HL-60 (cell line): ENCODE measurements around the gene FAM89A.
"Not testable (repeated sequence)": the region's sequence is repeated elsewhere in the genome, so short reads cannot be mapped to it uniquely, and the experiment has no call there.

ENCODE experiments used
- DNase-seq, 2 experiments: peaks; one replicate each; pipeline ENCODE4 v3.0.0-alpha.2; 2010 to 2020; ENCODE audit warnings: low read depth in 1 of 2, low spot score in 1 of 2
- H3K27ac ChIP-seq: fragments of 250-450 bp; sonication (Bioruptor Pico); replicated peaks from 2 replicates; pipeline ENCODE4 v1.5.1; 2020; ENCODE audit warnings: mild to moderate bottlenecking, moderate library complexity
- H3K27me3 ChIP-seq: fragments of 250-450 bp; sonication (Bioruptor Pico); 2 replicates; pipeline ENCODE4 v1.5.1; 2021; ENCODE audit warnings: mild to moderate bottlenecking, moderate library complexity; ENCODE audit not compliant: insufficient read depth, poor library complexity, severe bottlenecking
- H3K4me3 ChIP-seq: replicated peaks from 2 replicates; pipeline ENCODE4 v1.5.1; 2011; ENCODE audit warnings: mild to moderate bottlenecking, control low read depth, low read length; ENCODE audit not compliant: insufficient read depth
- GABPA ChIP-seq: IDR thresholded peaks from 2 replicates; pipeline ENCODE4 v1.6.1; 2012; ENCODE audit warnings: low read depth
- POLR2AphosphoS5 ChIP-seq: IDR thresholded peaks from 2 replicates; pipeline ENCODE4 v1.6.1; 2012; ENCODE audit warnings: low read depth
- SPI1 ChIP-seq: IDR thresholded peaks from 2 replicates; pipeline ENCODE4 v1.6.1; 2012; ENCODE audit warnings: low read depth, mild to moderate bottlenecking, borderline replicate concordance
- TF ChIP-seq, protein P1 (sequence below): IDR thresholded peaks from 2 replicates; pipeline ENCODE4 v1.6.1; 2012; ENCODE audit warnings: low read depth; ENCODE audit not compliant: insufficient replicate concordance
- TF ChIP-seq, protein P2 (sequence below): IDR thresholded peaks from one replicate; pipeline ENCODE4 v1.5.1; 2011; ENCODE audit warnings: low read length, control low read depth, inconsistent platforms; ENCODE audit not compliant: insufficient read depth

The FAM89A gene

DNA sequence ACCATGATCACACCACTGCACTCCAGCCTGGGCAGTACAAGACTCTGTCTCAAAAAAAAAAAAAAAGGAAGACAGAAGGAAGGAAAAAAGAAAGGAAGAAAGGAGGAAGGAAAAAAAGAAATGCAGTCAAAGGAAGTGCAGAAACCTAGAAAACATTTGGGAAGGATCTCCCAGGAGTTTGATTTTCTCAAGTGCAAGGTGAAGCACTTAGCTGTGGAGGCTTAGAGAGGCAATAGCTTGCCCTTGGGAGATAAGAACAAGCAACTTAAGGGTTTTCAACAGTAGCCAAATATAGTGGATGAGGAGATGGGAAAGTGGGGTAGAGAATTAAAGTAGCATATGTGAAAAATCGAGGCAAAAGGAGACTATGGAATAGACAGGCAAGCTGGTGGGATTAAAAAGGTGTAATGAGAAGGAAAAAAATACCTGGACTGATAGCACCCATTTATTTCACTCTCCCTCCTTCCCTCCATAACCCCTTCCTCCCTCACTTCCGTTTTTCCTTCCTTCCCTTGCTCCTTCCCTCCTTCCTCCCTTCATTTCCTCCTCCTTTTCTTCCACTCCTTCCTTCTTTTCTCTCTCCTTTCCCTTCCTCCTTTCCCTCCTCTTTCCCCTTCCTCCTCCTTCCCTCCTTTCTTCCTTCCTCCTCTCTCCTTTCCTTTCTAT is 6.8 kb upstream of the FAM89A start:
- no peak overlapping the region for H3K27ac ChIP-seq
- DNase-seq: no peak
- TF ChIP-seq SPI1 (no peak), POLR2AphosphoS5 (no peak), GABPA (no peak)
- TF ChIP-seq, protein P1, sequence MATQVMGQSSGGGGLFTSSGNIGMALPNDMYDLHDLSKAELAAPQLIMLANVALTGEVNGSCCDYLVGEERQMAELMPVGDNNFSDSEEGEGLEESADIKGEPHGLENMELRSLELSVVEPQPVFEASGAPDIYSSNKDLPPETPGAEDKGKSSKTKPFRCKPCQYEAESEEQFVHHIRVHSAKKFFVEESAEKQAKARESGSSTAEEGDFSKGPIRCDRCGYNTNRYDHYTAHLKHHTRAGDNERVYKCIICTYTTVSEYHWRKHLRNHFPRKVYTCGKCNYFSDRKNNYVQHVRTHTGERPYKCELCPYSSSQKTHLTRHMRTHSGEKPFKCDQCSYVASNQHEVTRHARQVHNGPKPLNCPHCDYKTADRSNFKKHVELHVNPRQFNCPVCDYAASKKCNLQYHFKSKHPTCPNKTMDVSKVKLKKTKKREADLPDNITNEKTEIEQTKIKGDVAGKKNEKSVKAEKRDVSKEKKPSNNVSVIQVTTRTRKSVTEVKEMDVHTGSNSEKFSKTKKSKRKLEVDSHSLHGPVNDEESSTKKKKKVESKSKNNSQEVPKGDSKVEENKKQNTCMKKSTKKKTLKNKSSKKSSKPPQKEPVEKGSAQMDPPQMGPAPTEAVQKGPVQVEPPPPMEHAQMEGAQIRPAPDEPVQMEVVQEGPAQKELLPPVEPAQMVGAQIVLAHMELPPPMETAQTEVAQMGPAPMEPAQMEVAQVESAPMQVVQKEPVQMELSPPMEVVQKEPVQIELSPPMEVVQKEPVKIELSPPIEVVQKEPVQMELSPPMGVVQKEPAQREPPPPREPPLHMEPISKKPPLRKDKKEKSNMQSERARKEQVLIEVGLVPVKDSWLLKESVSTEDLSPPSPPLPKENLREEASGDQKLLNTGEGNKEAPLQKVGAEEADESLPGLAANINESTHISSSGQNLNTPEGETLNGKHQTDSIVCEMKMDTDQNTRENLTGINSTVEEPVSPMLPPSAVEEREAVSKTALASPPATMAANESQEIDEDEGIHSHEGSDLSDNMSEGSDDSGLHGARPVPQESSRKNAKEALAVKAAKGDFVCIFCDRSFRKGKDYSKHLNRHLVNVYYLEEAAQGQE: no peak
- TF ChIP-seq, protein P2, sequence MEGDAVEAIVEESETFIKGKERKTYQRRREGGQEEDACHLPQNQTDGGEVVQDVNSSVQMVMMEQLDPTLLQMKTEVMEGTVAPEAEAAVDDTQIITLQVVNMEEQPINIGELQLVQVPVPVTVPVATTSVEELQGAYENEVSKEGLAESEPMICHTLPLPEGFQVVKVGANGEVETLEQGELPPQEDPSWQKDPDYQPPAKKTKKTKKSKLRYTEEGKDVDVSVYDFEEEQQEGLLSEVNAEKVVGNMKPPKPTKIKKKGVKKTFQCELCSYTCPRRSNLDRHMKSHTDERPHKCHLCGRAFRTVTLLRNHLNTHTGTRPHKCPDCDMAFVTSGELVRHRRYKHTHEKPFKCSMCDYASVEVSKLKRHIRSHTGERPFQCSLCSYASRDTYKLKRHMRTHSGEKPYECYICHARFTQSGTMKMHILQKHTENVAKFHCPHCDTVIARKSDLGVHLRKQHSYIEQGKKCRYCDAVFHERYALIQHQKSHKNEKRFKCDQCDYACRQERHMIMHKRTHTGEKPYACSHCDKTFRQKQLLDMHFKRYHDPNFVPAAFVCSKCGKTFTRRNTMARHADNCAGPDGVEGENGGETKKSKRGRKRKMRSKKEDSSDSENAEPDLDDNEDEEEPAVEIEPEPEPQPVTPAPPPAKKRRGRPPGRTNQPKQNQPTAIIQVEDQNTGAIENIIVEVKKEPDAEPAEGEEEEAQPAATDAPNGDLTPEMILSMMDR: no peak

DNA sequence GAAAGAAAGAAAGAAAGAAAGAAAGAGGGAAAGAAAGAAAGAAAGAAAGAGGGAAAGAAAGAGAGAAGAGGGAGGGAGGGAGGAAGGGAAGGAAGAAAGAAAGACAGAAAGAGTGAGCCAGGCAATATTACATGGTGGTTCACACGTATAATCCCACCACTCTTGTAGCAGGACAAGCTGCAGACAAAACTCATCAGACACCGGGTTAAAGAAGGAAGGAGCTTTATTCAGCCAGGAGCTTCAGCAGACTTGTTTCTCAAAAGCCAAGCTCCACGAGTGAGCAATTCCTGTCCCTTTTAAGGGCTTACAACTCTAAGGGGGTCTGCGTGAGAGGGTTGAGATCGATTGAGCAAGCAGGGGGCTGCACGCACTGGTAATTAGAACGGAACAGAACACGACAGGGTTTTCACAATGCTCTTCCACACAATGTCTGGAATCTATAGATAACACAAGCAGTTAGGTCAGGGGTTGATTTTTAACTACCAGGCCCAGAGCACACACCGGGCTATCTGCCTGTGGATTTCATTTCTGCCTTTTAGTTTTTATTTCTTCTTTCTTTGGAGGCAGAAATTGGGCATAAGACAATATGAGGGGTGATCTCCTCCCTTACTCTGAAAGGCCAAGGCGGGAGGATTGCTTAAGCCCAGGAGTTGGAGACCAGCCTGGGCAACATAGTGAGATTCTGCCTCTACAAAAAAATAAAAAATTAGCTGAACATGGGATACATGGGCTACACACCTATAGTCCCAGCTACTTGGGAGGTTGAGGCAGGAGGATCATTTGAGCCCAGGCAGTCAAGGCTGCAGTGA is 6.1 kb upstream of the FAM89A start:
- DNase-seq, H3K27me3 ChIP-seq, H3K27ac ChIP-seq, H3K4me3 ChIP-seq: not testable (repeated sequence)

More for the DNA sequence above, 6.8 kb upstream of the FAM89A start:
- Histone ChIP-seq H3K4me3 (no peak overlapping the region), H3K27me3 (peaks cover 3% of the 10 kb centered on the region)

DNA sequence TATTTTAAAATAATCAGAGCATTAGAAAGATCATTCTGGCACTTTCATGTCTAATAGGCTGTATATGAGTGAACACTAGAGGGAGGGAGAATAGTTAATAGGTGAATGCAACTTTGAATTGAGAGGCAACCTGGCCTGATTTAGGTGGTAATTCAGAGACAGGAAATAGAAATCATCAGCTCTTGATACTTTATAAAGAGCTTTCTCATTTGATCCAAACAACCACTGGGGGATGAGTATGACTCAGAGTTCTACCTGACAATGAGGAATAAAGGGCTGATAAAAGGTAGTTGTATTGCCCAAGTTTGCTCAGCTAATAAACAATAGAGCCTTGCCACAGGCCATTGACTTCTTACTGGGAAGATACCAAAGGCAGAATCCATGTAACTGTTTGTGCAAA is 5.2 kb upstream of the FAM89A start:
- DNase-seq: no peak
- Histone ChIP-seq H3K27me3 (peaks cover 5% of the 10 kb centered on the region), H3K4me3 (no peak overlapping the region), H3K27ac (no peak overlapping the region)
- TF ChIP-seq, protein P1: no peak
- TF ChIP-seq SPI1 (no peak), POLR2AphosphoS5 (no peak), GABPA (no peak)
- TF ChIP-seq, protein P2: no peak

DNA sequence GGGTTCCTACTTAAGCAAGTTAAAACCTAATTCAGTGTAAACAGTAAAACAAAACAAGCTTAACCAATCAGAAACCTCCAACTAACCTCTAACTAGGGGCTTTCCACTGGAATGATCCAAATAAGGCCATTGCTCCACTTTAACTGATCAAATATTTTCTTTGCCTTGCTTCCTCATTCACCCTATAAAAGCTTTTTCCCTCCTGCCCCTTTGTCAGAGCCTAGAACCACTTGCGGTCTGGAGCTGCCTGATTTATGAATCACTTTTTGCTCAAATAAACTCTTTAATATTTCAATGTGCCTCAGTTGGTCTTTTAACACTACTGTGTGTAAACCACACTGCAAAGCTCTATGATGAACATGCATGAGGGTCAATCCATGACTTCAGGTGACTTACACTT is 4.5 kb upstream of the FAM89A start:
- Histone ChIP-seq H3K4me3 (no peak overlapping the region), H3K27me3 (peaks cover 5% of the 10 kb centered on the region), H3K27ac (no peak overlapping the region)
- DNase-seq: no peak
- TF ChIP-seq GABPA: no peak
- TF ChIP-seq POLR2AphosphoS5: no peak
- TF ChIP-seq, protein P1: no peak
- TF ChIP-seq, protein P2: no peak
